NCI-H82 (cell line): Measurements from ENCODE around the gene TAGLN.
"Not testable (repeated sequence)": the region's sequence is repeated elsewhere in the genome, so short reads cannot be mapped to it uniquely, and the experiment has no call there.

ENCODE experiments used
- DNase-seq: peaks from one replicate; lab custom pipeline; 2025; lab: John Stamatoyannopoulos, UW

The TAGLN gene

GRCh38 chr11:117180661-117181585 lies 18.2 kb upstream of the TAGLN start:
- DNase-seq, result peak; percentile 74

- no peak for DNase-seq
Observed at GRCh38 chr11:117181586-117182550, 17.3 kb upstream of the TAGLN start.

GRCh38 chr11:117182551-117182935 lies 16.6 kb upstream of the TAGLN start:
- no peak for DNase-seq

- not testable (repeated sequence) for DNase-seq
Observed at GRCh38 chr11:117183178-117183577, 16.0 kb upstream of the TAGLN start.

- no peak for DNase-seq
Observed at GRCh38 chr11:117183724-117184349, 15.3 kb upstream of the TAGLN start.

GRCh38 chr11:117185736-117186430 lies 13.3 kb upstream of the TAGLN start:
- no peak for DNase-seq

- no peak for DNase-seq
Observed at GRCh38 chr11:117186431-117186761, 12.8 kb upstream of the TAGLN start.

- no peak for DNase-seq
Observed at GRCh38 chr11:117187007-117187406, 12.2 kb upstream of the TAGLN start.

GRCh38 chr11:117187428-117187798 lies 11.8 kb upstream of the TAGLN start:
- no peak for DNase-seq

- DNase-seq, result no peak
Observed at GRCh38 chr11:117187799-117188481, 11.2 kb upstream of the TAGLN start.

GRCh38 chr11:117188620-117189081 lies 10.5 kb upstream of the TAGLN start:
- DNase-seq, result no peak

- DNase-seq, result no peak
Observed at GRCh38 chr11:117189191-117189940, 9.8 kb upstream of the TAGLN start.

- DNase-seq, result no peak
Observed at GRCh38 chr11:117189941-117190544, 9.1 kb upstream of the TAGLN start.

GRCh38 chr11:117191680-117192400 lies 7.3 kb upstream of the TAGLN start:
- DNase-seq, result no peak

- no peak for DNase-seq
Observed at GRCh38 chr11:117192401-117192875, 6.7 kb upstream of the TAGLN start.

GRCh38 chr11:117193130-117194020 lies 5.8 kb upstream of the TAGLN start:
- DNase-seq, result no peak

- no peak for DNase-seq
Observed at GRCh38 chr11:117194267-117194666, 4.9 kb upstream of the TAGLN start.

GRCh38 chr11:117195258-117195657 lies 3.9 kb upstream of the TAGLN start:
- no peak for DNase-seq
